Posterior cingulate gyrus (tissue), 11 donors: ENCODE results near the gene ALG1.
"Not testable (repeated sequence)": the region's sequence is repeated elsewhere in the genome, so short reads cannot be mapped to it uniquely, and the experiment has no call there.

ENCODE experiments used
- DNase-seq, 10 donors: peaks; one replicate each; pipeline versions ENCODE4 v3.0.0 to v3.0.0-alpha.2; 2020 to 2021; ENCODE audit warnings: mixed read lengths in 3 of 10
- intact Hi-C: fragments of 100-400 bp; cut with DNase I; formaldehyde crosslinking; loops from one replicate; pipeline ENCODE4 v1.15.1; 2023

The ALG1 gene

DNA sequence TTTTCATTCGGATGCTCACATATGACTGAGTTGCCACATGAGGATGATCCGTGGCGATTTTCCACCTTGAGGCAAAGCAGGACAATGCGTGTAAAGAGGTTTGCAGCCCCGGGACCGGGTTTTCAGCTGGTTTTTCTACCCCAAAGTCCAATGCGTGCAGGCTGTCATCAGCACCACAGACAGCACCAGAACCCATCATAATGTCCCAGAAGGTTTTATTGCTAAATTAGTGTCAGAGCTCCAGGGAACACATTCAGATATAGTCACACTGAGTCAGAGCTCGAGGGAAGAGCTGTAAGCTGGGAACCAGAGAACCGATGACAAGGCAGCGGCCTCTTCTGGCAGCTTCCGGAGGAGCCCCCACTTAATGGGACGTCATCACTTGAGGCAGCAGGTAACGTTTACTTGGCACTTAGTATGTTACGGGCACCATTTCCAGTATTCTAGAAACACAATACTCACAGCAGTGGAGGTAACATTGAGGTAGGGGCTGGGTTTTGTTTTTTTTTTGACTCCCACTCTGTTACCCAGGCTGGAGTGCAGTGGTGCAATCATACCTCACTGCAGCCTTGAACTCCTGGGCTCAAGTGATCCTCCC is 29.0 kb upstream of the ALG1 start:
- DNase-seq: peak in 4 of 10 donors; percentile 6 to 90 (median 54)
- intact Hi-C loops: no loop called here

GRCh38 chr16:5044011-5044540 is 27.6 kb upstream of the ALG1 start:
- intact Hi-C loops: no loop called here
- peak in 3 of 10 donors; percentile 14 to 76 (median 52) for DNase-seq

GRCh38 chr16:5044581-5044980 is 27.1 kb upstream of the ALG1 start:
- intact Hi-C loops: not testable (repeated sequence)
- peak in 1 of 10 donors; percentile 22 for DNase-seq

GRCh38 chr16:5045499-5046115 is 26.0 kb upstream of the ALG1 start:
- intact Hi-C loops: no loop called here

GRCh38 chr16:5046914-5047313 is 24.7 kb upstream of the ALG1 start:
- intact Hi-C loops: no loop called here
- DNase-seq: peak in 2 of 10 donors; percentile 7 to 30

More at GRCh38 chr16:5045499-5046115, 26.0 kb upstream of the ALG1 start:
- peak in 3 of 10 donors; percentile 6 to 57 (median 53) for DNase-seq

GRCh38 chr16:5054876-5055865 is 16.5 kb upstream of the ALG1 start:
- DNase-seq: peak in 2 of 10 donors; percentile 34 to 55
- intact Hi-C loops: no loop called here

GRCh38 chr16:5056352-5056751 is 15.3 kb upstream of the ALG1 start:
- peak in 3 of 10 donors; percentile 20 to 80 (median 54) for DNase-seq
- intact Hi-C loops: no loop called here

- intact Hi-C loops: no loop called here
- peak in 2 of 10 donors; percentile 49 to 66 for DNase-seq
Measured at GRCh38 chr16:5058476-5058875, 13.2 kb upstream of the ALG1 start.

DNA sequence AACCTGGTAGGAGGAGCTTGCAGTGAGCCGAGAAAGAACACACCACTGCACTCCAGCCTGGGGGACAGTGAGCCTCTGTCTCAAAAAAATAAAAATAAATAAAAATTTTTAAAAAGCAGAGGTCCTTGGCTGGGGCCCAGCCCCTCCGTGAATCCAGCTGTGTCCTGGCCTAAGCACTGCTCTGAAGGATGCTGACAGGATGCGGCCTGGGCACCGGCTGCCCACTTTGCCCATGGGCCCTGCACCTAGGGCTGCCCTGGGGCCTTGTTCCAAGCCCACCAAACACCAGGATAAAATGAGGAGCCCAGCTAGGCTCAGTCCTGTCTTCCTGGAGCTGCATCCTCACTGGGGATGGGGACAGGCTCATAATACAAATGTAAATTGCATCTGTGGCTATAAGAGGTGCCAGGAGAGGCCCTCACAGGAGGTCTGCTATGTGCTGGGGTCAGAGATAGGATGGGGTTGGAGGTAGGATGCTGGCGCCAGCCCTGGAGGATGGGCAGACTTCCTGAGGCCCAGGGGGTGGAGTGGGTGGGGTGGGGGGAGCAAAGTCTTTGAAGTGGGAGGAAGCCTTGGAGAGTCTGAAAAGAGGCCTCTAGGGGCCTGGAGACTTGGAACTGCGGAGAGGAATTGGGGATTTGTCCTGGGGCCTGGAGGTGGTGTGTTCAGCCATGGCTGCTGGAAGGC is 12.1 kb upstream of the ALG1 start:
- intact Hi-C loops: no loop called here
- DNase-seq: peak in 3 of 10 donors; percentile 28 to 63 (median 54)

GRCh38 chr16:5060073-5060641 is 11.5 kb upstream of the ALG1 start:
- intact Hi-C loops: no loop called here
- DNase-seq: peak in 3 of 10 donors; percentile 35 to 72 (median 47)

- DNase-seq: peak in 2 of 10 donors; percentile 29 to 54
- intact Hi-C loops: no loop called here
Measured at GRCh38 chr16:5062051-5062450, 9.6 kb upstream of the ALG1 start.

DNA sequence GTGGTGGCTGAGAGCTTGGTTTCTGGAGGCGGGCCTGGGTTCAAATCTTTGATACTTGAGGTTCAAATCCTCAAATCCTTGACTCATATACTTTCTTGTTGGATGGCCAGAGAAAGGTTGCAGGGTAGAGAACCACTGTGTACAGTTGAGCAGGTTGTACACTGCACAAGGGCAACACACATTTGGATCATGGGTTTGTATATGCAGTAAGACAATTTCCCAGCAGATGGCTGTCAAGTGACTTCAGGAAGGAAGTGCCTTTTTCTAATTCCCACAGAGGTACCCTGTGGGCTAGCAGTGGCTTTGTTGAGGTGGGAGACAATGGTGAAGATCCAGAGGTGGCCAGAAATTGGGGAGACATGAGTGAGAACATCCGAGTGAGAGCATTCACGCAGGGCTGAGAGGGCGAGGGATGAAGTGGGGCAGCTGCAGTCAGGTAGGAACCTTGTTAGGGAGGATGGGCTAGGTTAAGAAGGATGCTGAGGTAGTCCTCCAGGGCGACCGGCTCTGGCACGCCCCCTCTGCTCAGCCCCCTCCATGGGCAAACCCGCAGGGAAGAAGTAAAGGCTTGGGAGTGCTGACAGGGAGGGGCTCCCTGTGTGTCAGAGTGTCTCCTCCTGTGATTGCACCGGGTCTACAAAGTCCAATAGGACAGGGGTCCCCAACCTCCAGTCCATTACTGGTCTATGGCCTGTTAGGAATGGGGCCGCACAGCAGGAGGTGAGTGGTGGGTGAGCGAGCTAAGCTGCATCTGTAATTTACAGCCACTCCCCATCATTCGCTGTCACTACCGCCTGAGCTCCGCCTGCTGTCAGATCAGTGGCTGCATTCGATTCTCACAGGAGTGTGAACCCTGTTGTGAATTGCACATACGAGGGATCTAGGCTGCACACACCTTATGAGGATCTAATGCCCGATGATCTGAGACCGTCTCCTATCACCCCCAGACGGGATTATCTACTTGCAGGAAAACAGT is 8.6 kb upstream of the ALG1 start:
- DNase-seq: peak in 2 of 10 donors; percentile 40 to 62
- intact Hi-C loops: no loop called here

DNA sequence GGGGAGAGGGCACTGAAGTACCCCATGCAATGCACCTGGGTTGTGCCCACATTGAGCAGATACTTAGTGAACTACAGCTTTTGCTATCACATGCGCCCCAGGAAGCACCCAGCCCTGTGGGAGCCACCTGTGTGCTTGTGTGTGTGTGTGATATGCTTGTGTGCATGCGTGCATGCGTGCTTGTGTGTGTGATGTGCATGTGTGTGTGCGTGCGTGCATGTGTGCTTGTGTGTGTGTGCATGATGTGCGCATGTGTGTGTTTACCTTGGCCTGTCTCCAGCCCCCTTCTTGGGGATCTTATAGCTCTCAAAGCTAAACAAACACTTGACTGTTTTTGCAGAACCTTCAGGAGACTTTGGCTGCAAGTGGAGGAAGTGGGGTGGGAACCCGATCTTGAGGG is 6.7 kb upstream of the ALG1 start:
- intact Hi-C loops: no loop called here
- peak in 3 of 10 donors; percentile 7 to 53 (median 14) for DNase-seq

DNA sequence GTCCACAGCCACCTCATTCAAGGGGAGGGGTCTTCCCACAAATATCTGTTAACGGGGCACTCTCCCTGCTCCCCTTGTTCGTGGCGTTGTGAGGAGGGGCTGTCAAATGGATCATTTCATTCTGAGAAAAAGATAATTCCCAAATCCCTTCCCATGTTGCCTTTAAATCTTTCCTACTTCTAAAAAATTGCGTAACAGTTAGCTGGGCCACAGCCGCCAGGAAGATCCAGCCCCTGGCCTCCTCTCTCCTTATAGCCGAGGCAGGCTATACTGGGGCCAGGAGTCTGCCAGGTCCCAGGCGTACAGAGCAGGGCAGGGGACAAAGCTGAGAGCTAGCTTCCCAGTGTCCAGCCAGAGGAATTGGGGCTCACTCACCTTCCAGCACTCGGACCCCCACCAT is 6.3 kb upstream of the ALG1 start:
- intact Hi-C loops: no loop called here
- DNase-seq: peak in 3 of 10 donors; percentile 48 to 58 (median 50)

DNA sequence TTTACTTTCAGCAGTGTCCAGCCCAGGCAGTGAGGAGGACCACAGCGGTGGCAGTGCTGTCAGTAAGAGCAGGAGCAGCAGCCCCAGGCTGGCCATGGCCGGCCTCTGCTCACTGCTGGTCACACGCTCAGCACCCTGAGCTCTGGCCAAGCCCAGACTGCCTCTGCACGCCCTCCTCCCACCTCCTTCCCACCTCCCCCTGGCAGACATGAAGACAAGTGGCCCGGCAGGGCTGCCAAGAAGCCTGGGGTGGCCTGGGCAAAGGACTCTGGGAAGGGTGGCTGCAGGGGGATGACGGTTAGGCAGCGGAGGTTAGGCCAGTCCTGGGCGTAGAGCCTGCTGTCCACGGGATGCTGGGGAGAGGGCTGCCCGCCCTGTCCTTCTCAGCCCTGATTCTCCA is 5.8 kb upstream of the ALG1 start, which contains the start of gene C16orf89:
Gene C16orf89, minus strand, starts transcription at position 144 of the 400 bp plus-strand sequence. Its CDS starts 48 bp downstream, at position 96.
- intact Hi-C loops: no loop called here

DNA sequence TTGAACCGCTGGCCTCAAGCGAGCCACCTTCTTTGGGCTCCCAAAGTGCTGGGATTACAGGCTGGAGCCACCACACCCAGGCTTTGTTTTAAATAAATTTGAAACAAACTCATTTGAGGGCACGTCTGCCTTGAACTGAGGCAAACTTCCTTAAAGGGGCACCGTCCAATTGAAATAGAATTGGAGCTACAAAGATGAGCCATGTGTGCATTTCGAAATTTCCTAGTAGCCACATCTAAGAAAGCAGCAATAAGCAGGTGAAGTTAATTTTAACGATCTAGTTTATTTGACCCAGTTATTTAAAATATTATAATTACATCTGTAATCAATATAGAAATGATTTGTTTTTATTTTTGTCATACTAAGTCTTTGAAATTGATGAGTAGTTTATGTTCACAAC is 5.1 kb upstream of the ALG1 start:
- intact Hi-C loops: no loop called here
- peak in 2 of 10 donors; percentile 8 to 17 for DNase-seq

More for the DNA sequence above, 5.8 kb upstream of the ALG1 start, which contains the start of gene C16orf89:
- peak in 9 of 10 donors; percentile 13 to 87 (median 55) for DNase-seq

GRCh38 chr16:5069048-5069447 is 2.6 kb upstream of the ALG1 start:
- DNase-seq: peak in 1 of 10 donors; percentile 42
- intact Hi-C loops: no loop called here

GRCh38 chr16:5069854-5070253 is 1.8 kb upstream of the ALG1 start:
- intact Hi-C loops: loop anchor here (5.0 kb wide), 1 partner anchor 38 kb away; the partner anchor contains the start of gene NAGPA
- DNase-seq: peak in 3 of 10 donors; percentile 26 to 55 (median 49)
